Lower leg skin (tissue), 3 donors: Measurements from ENCODE around the gene UBASH3A.

Experiments
- CTCF ChIP-seq, 3 donors: fragments of 450-650 bp; IDR thresholded peaks; one replicate each; pipeline ENCODE4 v1.5.1; 2016; ENCODE audit warnings: antibody characterized with exemption in 3 of 3, mild to moderate bottlenecking in 3 of 3, moderate library complexity in 2 of 3
- POLR2A ChIP-seq, 2 donors: fragments of 450-650 bp; IDR thresholded peaks; one replicate each; pipeline ENCODE4 v1.6.1; 2016 to 2017; ENCODE audit warnings: antibody characterized with exemption in 2 of 2, mild to moderate bottlenecking in 1 of 2, moderate library complexity in 1 of 2

GRCh38 chr21:42454786-42455185 lies 51.1 kb downstream of the UBASH3A start:
- TF ChIP-seq CTCF (IDR thresholded peaks at IDR 0.05) = no peak
- no peak for TF ChIP-seq POLR2A (IDR thresholded peaks at IDR 0.05)
